ENCODE results near the gene SLC17A9. TPM values are rescaled to one million over a fixed set of nuclear protein-coding genes. Genes with fewer than 3 reads are reported as not detected.

Gene SLC17A9
- total and polyA plus RNA-seq, 8 donors, result 0.63 to 7.7 (median 3.1) TPM

DNA sequence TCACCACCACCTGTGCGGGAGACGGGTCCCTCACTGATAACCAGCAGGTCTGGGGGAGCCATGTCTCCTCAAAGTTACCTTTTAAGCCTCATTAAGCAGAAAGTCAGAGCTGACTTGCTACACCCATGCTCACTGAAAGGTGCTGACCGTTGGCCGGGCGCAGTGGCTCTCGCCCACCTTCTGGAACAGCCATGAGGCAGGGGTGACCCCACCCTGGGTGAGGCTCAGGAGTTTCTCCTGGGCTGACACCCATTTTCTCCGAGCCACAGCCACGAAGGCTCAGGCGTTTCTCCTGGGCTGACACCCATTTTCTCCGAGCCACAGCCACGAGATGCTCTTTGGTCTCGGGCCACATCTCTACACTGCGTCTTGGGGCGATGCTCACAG lies 44.1 kb downstream of the SLC17A9 start:
- Histone ChIP-seq H3K9me3 (no peaks in the 10 kb centered on the region), H3K27me3 (no peaks in the 10 kb centered on the region), H3K4me1 (no peaks in the 10 kb centered on the region), H3K36me3 (no peaks in the 10 kb centered on the region), H3K4me3 (no peak overlapping the region), H3K27ac (no peak overlapping the region)
- WGBS, 2 donors, result 57 to 65% methylated on average over 14 of the region's 14 CpGs
- DNase-seq (no peak), FAIRE-seq (no peak), ATAC-seq (no peak)
- intact Hi-C loops (cut with DNase I), result no loop called here
- no peak for TF ChIP-seq CTCF (IDR thresholded peaks at IDR 0.05)

GRCh38 chr20:62997417-62998035 lies 45.0 kb downstream of the SLC17A9 start:
- intact Hi-C loops (cut with DNase I), result no loop called here
- DNase-seq (peak in 1 of 6 donors; percentile 5), FAIRE-seq (no peak), ATAC-seq (peak in 1 of 4 donors; percentile 22)
- H3K4me1 ChIP-seq, result no peaks in the 10 kb centered on the region
- H3K9me3 ChIP-seq, result no peaks in the 10 kb centered on the region
- peaks cover 0 to under 1% (median 0%) of the 10 kb centered on the region in 4 donors for H3K27me3 ChIP-seq
- 17 to 29% methylated on average over 18 to 20 of the region's 20 CpGs for WGBS, 2 donors
- no peaks in the 10 kb centered on the region for H3K36me3 ChIP-seq
- TF ChIP-seq CTCF (IDR thresholded peaks at IDR 0.05), result no peak
- no peak overlapping the region for H3K27ac ChIP-seq
- H3K4me3 ChIP-seq, result no peak overlapping the region

GRCh38 chr20:62998449-62998848 lies 45.9 kb downstream of the SLC17A9 start:
- no peak for ATAC-seq
- H3K27me3 ChIP-seq, result peaks cover 0 to 10% (median 0%) of the 10 kb centered on the region in 4 donors

GRCh38 chr20:62999580-62999979 lies 47.1 kb downstream of the SLC17A9 start:
- no peak for FAIRE-seq
- WGBS, 2 donors, result 55 to 61% methylated on average over 16 of the region's 16 CpGs
- no peaks in the 10 kb centered on the region for H3K36me3 ChIP-seq
- no peaks in the 10 kb centered on the region for H3K4me1 ChIP-seq
- H3K4me3 ChIP-seq, result no peak overlapping the region
- peaks cover 0 to 20% (median 0%) of the 10 kb centered on the region in 4 donors for H3K27me3 ChIP-seq
- intact Hi-C loops (cut with DNase I), result no loop called here
- TF ChIP-seq CTCF (IDR thresholded peaks at IDR 0.05), result no peak
- no peak overlapping the region for H3K27ac ChIP-seq
- peak in 1 of 6 donors; percentile 15 for DNase-seq
- H3K9me3 ChIP-seq, result no peaks in the 10 kb centered on the region
- no peak for ATAC-seq

More at GRCh38 chr20:62998449-62998848, 45.9 kb downstream of the SLC17A9 start:
- Histone ChIP-seq H3K27ac (no peak overlapping the region), H3K4me1 (no peaks in the 10 kb centered on the region), H3K4me3 (no peak overlapping the region), H3K9me3 (no peaks in the 10 kb centered on the region), H3K36me3 (no peaks in the 10 kb centered on the region)
- DNase-seq, result no peak
- FAIRE-seq, result no peak
- TF ChIP-seq CTCF (IDR thresholded peaks at IDR 0.05), result no peak
- WGBS, 2 donors, result 56 to 59% methylated on average over 5 of the region's 5 CpGs
- intact Hi-C loops (cut with DNase I), result no loop called here

DNA sequence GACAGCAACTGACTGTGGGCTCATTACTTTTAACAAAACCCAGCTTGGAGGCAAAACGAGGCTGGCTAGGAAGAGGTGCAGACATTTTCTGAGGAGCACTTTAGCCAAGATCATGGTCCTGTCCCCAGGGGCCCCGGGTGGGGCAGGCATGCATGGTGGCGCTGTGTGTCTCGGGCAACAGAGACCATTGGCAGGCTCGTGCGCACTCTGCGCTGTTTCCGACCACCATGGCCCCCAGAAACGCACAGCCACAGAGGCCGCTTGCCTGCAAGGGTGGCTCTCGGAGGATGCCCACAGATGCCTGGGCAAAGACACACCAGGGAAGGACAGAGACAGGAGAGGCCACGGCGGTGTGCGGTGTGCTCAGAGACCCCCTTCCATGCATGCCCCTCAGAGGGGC lies 47.5 kb downstream of the SLC17A9 start:
- Histone ChIP-seq H3K27me3 (peaks cover 0 to 25% (median 1%) of the 10 kb centered on the region in 4 donors), H3K27ac (no peak overlapping the region), H3K36me3 (no peaks in the 10 kb centered on the region), H3K4me1 (no peaks in the 10 kb centered on the region), H3K9me3 (no peaks in the 10 kb centered on the region), H3K4me3 (no peak overlapping the region)
- intact Hi-C loops (cut with DNase I), result loop anchor here in 1 of 3 donors (5.0 kb wide), 1 partner anchor 113 kb away; no protein-coding TSS in a partner anchor
- ATAC-seq, result no peak
- no peak for TF ChIP-seq CTCF (IDR thresholded peaks at IDR 0.05)
- 62 to 74% methylated on average over 14 of the region's 14 CpGs for WGBS, 2 donors
- FAIRE-seq, result no peak
- peak in 1 of 6 donors; percentile 36 for DNase-seq
